ENCODE data around the gene FBXO34.
"Not testable (repeated sequence)": the region's sequence is repeated elsewhere in the genome, so short reads cannot be mapped to it uniquely, and the experiment has no call there.

The FBXO34 gene

DNA sequence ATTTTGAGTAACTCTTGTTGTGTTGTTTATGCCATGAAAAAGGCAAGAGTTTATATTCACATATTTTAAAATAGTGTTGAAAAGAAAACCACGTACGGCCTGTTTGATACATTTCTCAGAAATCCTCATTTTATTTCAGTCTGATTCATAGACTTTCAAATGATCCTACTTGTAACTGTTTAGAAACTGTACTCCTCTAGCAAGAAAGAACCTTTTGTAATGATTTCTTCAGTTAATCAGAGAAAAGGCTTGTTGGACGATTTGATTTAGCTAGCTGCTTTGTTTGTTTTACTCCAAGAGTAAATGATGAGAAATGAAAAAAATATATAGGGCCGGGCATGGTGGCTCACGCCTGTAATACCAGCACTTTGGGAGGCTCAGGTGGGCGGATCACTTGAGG, 17.2 kb downstream of the FBXO34 start:
- peaks cover 13% of the 10 kb centered on the region for H3K36me3 Mint-ChIP-seq
- no peaks in the 10 kb centered on the region for H3K9me3 Mint-ChIP-seq

DNA sequence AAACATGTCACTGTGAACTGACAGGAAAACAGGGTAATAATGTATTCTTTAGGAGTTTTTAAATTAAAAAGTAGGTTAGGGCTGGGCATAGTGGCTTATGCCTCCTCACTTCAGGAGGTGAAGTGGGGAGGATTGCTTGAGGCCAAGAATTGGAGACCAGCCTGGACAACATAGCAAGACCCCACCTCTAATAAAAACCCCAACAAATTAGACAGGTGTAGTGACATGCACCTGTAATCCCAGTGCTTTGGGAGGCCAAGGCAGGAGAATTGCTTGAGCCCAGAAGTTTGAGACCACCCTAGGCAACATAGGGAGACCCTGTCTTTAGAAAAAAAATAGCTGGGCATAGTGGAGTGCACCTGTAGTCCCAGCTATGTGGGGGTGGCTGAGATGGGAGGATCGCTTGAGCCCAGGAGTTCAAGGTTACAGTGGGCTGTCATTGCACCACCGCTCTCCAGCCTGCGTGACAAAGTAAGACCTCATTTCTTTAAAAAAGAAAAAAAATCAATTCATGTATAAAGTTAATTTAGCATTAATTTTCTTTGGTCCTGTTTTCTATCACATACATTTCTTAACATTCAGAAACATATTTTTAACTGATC, 20.4 kb downstream of the FBXO34 start:
- Mint-ChIP-seq H3K9me3 (no peaks in the 10 kb centered on the region), H3K36me3 (no peaks in the 10 kb centered on the region), H3K27ac (no peak overlapping the region), H3K4me1 (peaks cover 19% of the 10 kb centered on the region), H3K4me3 (no peak overlapping the region)
- no peak for ATAC-seq
- no peak for DNase-seq (ENCODE audit: low spot score in 2 of 2)

More for the DNA sequence above, 17.2 kb downstream of the FBXO34 start:
- no peak overlapping the region for H3K4me3 Mint-ChIP-seq
- peaks cover 7% of the 10 kb centered on the region for H3K4me1 Mint-ChIP-seq
- ATAC-seq (peak; percentile 34), DNase-seq (ENCODE audit: low spot score in 2 of 2) (no peak)
- H3K27ac Mint-ChIP-seq: no peak overlapping the region

DNA sequence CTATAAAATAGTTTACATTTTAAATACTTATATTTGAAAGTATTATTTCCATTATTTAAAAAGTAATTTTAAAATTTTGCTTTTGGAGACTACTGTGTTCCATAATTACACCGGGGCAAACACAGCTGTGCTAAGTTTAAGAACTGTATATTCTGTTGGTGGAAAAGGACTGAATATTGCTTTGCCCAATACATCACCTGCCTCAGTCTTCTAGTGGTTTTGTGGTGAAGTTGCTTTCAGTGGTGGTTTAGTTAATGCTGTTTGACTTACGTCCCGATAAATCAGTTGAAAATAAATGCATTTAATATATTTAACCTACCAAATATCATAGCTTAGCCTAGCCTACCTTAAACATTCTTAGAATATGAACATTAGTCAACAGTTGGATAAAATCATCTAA, 23.4 kb downstream of the FBXO34 start:
- no peak overlapping the region for H3K4me3 Mint-ChIP-seq

DNA sequence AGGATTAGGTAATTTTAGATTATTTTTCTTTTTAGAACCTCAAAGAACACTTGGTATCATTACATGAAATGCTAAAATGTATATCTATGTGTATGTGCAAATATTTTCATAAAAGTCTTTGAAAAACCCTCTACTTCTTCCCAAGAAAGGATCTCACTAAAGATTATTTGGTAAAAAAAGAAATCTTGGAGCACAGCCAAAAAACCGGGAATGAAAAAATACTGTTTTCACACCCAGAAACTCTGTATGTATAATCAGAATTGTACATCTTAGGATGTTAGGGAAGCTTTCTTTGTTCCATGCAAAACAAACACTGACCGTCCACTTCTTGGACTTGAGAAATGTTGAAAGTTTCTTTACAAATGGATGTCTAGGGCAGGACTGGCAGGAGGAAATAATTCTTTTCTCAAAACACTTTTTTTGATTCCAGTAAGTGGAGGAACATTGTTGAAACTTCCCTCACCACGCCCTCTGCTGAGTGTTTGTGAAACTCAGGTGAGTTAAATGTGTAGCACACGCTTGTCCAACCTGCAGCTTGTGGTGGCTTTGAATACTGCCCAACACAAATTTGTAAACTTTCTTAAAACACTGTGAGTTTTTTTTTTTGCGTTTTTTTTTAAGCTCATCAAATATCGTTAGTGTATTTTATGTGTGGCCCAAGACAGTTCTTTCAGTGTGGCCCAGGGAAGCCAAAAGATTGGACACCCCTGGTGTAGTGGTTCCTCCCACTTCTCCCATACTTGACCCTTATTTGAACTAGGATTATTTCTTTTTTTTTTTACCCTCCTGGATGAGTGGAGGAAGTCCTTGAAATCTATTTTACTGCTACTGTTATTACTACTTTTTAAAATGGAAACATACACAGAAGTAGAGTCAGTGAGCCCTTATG, 26.6 kb downstream of the FBXO34 start:
- no peaks in the 10 kb centered on the region for H3K9me3 Mint-ChIP-seq
- DNase-seq (ENCODE audit: low spot score in 2 of 2) (no peak), ATAC-seq (no peak)
- no peak overlapping the region for H3K27ac Mint-ChIP-seq
- H3K4me1 Mint-ChIP-seq: peaks cover 48% of the 10 kb centered on the region
- no peak overlapping the region for H3K4me3 Mint-ChIP-seq
- peaks cover 24% of the 10 kb centered on the region for H3K36me3 Mint-ChIP-seq

More for the DNA sequence above, 23.4 kb downstream of the FBXO34 start:
- no peaks in the 10 kb centered on the region for H3K9me3 Mint-ChIP-seq
- ATAC-seq (no peak), DNase-seq (ENCODE audit: low spot score in 2 of 2) (no peak)
- H3K36me3 Mint-ChIP-seq: peaks cover 16% of the 10 kb centered on the region
- peaks cover 26% of the 10 kb centered on the region for H3K4me1 Mint-ChIP-seq
- H3K27ac Mint-ChIP-seq: no peak overlapping the region

DNA sequence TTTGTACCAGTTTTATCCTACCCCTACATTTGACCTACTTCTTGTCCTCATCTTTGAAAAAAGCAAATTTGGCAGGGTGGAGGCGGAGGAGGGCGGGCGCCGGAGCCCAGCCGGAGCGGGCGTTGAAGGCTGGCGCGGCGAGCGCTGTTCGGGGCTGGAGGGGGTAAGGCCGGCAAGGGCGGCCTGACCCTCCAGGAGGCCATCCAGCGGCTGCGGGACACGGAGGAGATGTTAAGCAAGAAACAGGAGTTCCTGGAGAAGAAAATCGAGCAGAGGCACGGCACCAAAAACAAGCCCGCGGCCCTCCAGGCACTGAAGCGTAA, 27.2 kb downstream of the FBXO34 start:
- H3K4me3 Mint-ChIP-seq: no peak overlapping the region
- H3K27ac Mint-ChIP-seq: no peak overlapping the region
- ATAC-seq (no peak), DNase-seq (ENCODE audit: low spot score in 2 of 2) (no peak)
- peaks cover 54% of the 10 kb centered on the region for H3K4me1 Mint-ChIP-seq
- peaks cover 24% of the 10 kb centered on the region for H3K36me3 Mint-ChIP-seq
- H3K9me3 Mint-ChIP-seq: no peaks in the 10 kb centered on the region

DNA sequence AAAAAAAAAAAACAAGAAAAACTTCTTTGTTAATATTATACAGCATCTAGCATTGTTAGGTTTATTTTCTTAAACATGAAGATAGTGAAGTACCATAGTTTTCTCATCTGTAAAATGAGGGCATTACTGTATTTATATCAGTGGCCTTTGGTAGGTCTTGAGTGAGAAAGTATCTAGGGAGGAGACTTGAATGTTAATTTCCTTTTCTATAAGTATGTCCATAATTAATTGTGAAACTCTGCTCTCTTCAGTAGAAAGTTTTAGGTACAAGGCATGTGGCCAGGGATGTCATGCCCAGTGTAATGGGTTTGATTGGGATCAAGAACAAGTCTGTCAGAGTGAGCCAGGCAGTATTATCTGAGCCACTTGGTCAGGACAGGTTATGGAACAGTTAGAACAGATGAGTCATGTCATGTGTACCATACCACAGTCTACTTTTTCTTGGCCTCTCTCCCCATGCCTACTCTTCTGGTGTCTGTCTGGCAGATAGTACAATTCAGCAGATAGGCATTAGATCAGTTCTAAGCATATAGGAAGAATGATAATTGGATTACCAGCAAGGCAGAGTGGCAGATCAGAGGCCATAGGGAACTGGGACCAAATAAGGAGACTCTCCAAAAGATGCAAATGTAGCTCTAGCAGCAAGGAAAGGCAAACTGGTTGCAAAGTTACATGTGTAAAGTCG, 30.4 kb downstream of the FBXO34 start:
- no peaks in the 10 kb centered on the region for H3K9me3 Mint-ChIP-seq
- DNase-seq (ENCODE audit: low spot score in 2 of 2) (peak in 1 of 2 donors; percentile 5), ATAC-seq (peak; percentile 98)
- H3K36me3 Mint-ChIP-seq: peaks cover 24% of the 10 kb centered on the region
- H3K4me1 Mint-ChIP-seq: peaks cover 57% of the 10 kb centered on the region
- no peak overlapping the region for H3K4me3 Mint-ChIP-seq
- H3K27ac Mint-ChIP-seq: peak overlapping the region; percentile 30

DNA sequence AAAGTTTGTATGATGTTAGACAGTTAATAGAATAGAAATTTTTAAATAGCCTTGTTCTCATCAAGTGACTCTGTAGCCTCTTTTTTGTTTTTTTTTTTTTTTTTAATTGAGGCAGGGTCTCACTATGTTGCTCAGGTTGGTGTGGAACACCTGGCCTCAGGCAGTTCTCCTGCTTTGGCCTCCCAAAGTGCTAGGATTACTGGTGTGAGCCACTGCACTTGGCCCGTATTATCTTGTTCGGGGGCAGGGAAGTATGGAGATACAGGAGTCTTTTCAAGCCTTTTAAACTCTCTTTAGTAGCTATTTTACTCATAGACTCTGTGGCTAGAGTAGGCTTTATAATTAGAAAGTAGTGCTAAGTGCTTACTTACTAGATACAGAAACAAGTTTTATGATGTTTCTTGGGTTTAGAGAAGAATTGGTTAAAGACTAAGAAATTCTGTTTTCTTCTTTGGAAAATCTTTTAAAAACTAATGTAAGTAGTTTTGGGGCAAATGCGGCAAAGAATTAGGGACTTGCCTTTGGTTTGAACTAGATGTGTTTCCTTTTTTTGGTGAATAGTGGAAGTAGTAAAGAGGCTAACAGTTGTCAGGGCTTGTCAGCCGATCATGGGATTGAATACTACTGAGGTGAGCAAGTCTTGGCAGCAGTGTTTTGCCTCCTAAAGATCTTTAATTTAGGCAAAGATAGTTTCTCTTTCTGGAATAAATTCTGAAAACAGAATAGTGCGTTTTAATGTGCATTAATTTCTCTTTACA, 31.3 kb downstream of the FBXO34 start:
- H3K4me1 Mint-ChIP-seq: peaks cover 57% of the 10 kb centered on the region
- no peaks in the 10 kb centered on the region for H3K9me3 Mint-ChIP-seq
- no peak overlapping the region for H3K4me3 Mint-ChIP-seq
- peaks cover 24% of the 10 kb centered on the region for H3K36me3 Mint-ChIP-seq
- H3K27ac Mint-ChIP-seq: peak overlapping the region; percentile 30
- ATAC-seq (no peak), DNase-seq (ENCODE audit: low spot score in 2 of 2) (no peak)

DNA sequence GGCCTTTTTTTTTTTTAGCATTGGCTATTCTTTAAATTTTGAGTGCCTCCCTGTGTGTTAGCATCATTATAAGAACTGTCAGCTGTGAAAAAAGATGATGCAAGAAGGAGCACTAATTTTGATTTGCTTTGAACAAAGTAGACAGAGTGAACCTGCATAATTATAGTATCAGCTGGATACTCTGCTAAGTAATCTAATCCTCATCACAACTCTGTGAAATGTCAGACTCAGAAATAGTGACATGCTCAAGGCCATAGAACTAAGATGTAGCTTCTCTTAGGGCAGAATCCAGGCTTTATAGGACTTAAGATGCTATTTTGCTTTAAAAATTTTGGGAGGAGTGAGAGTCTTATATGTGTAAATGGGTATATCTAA, 31.9 kb downstream of the FBXO34 start:
- H3K27ac Mint-ChIP-seq: no peak overlapping the region
- DNase-seq (ENCODE audit: low spot score in 2 of 2) (no peak), ATAC-seq (no peak)
- peaks cover 53% of the 10 kb centered on the region for H3K4me1 Mint-ChIP-seq
- no peak overlapping the region for H3K4me3 Mint-ChIP-seq
- H3K36me3 Mint-ChIP-seq: peaks cover 19% of the 10 kb centered on the region
- no peaks in the 10 kb centered on the region for H3K9me3 Mint-ChIP-seq

DNA sequence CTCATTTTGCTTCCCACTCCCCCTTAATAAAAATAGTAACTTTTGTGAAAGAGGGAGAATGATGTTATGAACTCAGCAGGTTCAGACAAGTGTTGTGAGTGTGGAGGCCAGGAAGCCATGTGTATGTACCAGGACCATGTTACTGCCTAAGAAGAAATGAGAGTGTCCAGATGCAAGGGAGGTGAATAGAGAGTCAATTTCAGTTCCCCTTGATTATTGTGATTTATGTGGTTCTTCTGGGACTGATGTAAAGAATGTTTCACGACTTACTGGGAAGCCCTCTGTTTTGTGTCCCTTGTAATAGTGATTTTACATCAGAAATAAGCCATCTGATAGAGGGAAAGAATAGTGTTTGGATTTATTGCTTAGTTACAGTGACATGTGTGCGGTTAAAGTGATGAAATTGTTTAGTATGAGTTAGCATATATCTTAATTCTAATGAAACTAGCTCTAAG, 32.5 kb downstream of the FBXO34 start:
- H3K36me3 Mint-ChIP-seq: peaks cover 13% of the 10 kb centered on the region
- peak overlapping the region; percentile 75 for H3K27ac Mint-ChIP-seq
- no peaks in the 10 kb centered on the region for H3K9me3 Mint-ChIP-seq
- ATAC-seq (peak; percentile 48), DNase-seq (ENCODE audit: low spot score in 2 of 2) (no peak)
- H3K4me1 Mint-ChIP-seq: peaks cover 48% of the 10 kb centered on the region
- H3K4me3 Mint-ChIP-seq: no peak overlapping the region

DNA sequence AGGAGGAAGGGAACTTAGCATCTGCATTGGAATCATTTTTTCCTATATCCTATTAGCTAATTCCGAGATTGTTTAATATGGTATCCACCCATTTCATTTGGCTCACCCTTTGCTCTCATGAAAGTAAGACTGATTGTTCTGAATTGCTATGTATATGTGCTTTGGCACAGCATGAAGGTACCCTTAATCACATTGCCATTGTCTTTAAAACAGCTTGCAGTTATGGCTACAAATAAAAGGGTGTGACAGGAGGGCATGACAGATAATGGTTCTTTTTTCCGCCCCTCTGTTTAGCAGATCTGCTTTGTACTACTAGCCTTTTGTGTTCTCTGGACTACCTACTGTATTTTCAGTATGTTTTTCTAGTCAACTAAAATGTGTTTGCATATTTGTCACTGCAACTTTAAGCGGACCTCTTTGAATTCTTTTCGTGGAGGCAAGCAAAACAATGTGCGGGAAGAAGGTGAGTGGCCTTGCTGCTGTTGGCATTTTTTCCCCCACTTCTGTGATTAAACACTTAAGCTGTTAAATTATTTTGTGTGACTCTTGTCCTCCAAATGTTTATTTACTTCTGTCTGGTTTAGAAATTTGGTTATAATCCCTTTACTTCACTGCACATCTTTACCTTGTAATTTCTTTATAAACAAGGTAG, 35.8 kb downstream of the FBXO34 start:
- Mint-ChIP-seq H3K4me3 (no peak overlapping the region), H3K9me3 (no peaks in the 10 kb centered on the region), H3K4me1 (peaks cover 35% of the 10 kb centered on the region), H3K27ac (no peak overlapping the region), H3K36me3 (no peaks in the 10 kb centered on the region)
- DNase-seq (ENCODE audit: low spot score in 2 of 2) (no peak), ATAC-seq (no peak)

DNA sequence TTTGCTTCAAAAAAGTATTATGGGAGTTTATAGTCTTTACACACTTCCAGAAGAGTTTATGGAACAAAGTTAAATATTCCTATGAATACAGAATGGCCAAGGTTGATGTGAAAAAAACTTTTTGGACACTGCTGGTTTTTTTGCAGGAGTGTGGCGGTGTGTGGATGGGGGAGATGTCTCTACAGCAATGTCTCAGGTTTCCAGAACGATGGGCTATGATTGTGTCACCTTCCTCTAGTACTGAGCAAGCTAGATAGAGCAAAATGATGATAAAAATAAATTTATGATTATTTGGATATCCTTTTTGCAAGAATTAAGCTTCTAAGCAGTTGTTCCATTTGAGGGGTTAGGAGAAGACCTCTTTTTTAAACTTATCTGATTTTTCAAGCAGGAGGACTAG, 37.9 kb downstream of the FBXO34 start:
- Mint-ChIP-seq H3K9me3 (peaks cover 5% of the 10 kb centered on the region), H3K4me3 (no peak overlapping the region), H3K4me1 (peaks cover 27% of the 10 kb centered on the region), H3K27ac (no peak overlapping the region), H3K36me3 (no peaks in the 10 kb centered on the region)
- DNase-seq (ENCODE audit: low spot score in 2 of 2) (no peak), ATAC-seq (no peak)

DNA sequence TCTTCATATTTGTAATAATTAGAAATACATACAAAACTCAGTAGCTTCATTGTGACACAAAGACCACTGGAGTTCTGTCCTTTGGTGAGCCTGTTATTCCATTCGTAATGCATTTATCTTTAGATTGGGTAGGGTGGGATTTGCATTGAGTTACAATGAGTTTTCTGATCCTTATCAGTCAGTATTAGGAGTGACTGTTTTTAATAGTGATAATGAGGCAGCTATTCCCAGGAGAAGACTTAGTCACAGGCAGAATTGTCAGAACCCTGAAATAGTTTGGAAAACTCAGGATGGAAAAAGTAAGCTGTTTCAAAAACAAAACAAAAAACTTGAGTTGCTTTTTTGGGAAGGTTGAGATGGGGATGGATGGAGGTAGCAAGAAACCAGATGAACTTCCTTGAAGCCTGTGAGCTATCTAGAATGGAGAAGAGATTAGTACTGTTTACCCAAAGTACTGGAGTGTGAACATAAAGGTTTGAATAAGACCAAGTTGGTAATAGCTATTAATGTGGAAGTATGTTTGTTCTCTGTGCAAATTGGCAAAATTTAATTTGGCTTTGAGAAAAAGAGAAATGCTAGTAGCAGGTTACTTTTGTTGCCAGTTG, 38.6 kb downstream of the FBXO34 start:
- ATAC-seq: no peak
- Mint-ChIP-seq H3K4me3 (no peak overlapping the region), H3K36me3 (no peaks in the 10 kb centered on the region), H3K4me1 (peaks cover 30% of the 10 kb centered on the region), H3K9me3 (peaks cover 5% of the 10 kb centered on the region), H3K27ac (no peak overlapping the region)
- no peak for DNase-seq (ENCODE audit: low spot score in 2 of 2)

DNA sequence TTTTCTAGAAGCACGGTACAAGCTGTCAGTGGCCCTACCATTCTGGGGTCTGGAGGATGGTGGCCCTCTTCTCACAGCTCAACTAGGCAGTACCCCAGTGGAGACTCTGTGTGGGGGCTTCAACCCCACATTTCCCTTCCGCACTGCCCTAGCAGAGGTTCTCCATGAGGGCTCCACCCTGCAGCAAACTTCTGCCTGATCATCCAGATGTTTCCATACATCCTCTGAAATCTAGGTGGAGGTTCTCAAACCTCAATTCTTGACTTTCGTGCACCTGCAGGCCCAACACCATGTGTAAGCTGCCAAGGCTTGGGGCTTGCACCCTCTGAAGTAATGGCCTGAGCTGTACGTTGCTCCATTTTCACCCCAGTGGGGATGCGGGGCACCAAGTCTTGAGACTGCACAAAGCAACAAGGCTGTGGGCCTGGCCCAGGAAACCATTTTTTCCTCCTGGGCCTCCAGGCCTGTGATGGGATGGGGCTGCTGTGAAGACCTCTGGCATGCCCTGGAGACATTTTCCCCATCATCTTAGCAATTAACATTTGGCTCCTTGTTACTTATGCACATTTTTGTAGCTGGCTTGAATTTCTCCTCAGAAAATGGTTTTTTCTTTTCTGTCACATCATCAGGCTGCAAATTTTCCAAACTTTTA, 41.3 kb downstream of the FBXO34 start:
- not testable (repeated sequence) for H3K9me3 Mint-ChIP-seq; ATAC-seq; DNase-seq (ENCODE audit: low spot score in 2 of 2); H3K4me3 Mint-ChIP-seq; H3K27ac Mint-ChIP-seq
- Mint-ChIP-seq H3K36me3 (peaks cover 13% of the 10 kb centered on the region), H3K4me1 (peaks cover 27% of the 10 kb centered on the region)

DNA sequence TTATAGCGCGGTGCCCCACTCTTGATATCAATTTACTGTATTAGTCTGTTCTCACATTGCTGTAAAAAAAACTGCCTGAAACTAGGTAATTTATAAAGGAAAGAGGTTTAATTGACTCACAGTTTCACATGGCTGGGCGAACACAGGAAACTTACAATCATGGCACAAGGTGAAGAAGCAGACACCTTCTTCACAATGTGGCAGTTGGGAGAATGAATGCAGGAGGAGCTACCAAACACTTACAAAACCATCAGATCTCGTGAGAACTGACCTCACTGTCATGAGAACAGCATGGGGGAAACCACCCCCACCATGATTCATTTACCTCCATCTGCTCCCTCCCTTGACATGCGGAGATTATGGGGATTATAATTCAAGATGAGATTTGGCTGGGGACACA, 42.3 kb downstream of the FBXO34 start:
- ATAC-seq (peak; percentile 64), DNase-seq (ENCODE audit: low spot score in 2 of 2) (no peak)
- H3K4me3 Mint-ChIP-seq: no peak overlapping the region
- peaks cover 27% of the 10 kb centered on the region for H3K4me1 Mint-ChIP-seq
- peak overlapping the region; percentile 15 for H3K27ac Mint-ChIP-seq
- peaks cover 5% of the 10 kb centered on the region for H3K9me3 Mint-ChIP-seq
- peaks cover 15% of the 10 kb centered on the region for H3K36me3 Mint-ChIP-seq

All from stimulated activated effector memory CD8-positive, alpha-beta T cell treated with anti-CD3 and anti-CD28 coated beads, Interleukin-12 subunit alpha, Interleukin-12 subunit beta, amount 100 ng/mL, for 72 hours (primary cell).